GM18511 (cell line): ENCODE data around the gene MST1.

Experiments
- ATAC-seq: cut with Tn5 transposase; IDR thresholded peaks from one replicate; pipeline ENCODE4 v1.9.1; 2021; ENCODE audit warnings: mild to moderate bottlenecking, moderate library complexity; ENCODE audit not compliant: unreplicated experiment

The MST1 gene

GRCh38 chr3:49689046-49689907 is at the start of gene MST1, which contains the start of gene RNF123:
TSS of gene MST1 (minus strand) at chr3:49689474. CDS start at chr3:49688691, 783 bp downstream.
TSS of gene RNF123 (plus strand) at chr3:49689557. CDS start at chr3:49691166, 1,609 bp downstream.
- ATAC-seq = peak; percentile 62

DNA sequence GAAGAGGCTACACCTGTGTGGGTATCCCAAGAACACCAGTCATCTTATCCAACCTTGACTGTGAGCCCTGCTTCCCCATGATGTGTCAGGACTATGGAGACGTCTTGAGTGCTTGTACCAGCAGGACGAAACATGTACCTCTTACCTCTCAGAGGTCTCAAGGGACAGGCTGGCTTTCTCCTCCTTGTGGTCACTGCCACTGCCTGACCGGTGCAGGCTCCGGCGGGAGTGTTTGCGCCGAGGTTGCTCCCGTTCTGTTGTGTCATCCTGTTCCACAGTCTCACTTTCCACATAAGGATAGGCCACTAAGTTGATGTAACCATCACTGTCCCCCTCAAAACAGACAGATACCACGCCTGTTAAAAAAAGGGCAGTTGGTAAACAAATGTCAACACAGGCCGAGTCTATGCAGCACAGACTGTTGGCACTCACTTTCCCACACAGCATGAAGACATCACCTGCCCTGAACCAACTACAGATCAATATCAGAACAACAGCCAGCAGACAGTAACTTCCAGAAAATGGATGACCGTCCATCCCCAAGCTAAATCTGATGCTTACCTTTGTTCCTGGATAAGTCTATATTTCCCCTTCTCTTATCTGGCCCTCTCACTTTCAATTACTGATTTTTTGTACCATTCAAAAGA is 48.9 kb upstream of the MST1 start:
- no peak for ATAC-seq

GRCh38 chr3:49734752-49735151 is 45.5 kb upstream of the MST1 start:
- no peak for ATAC-seq

GRCh38 chr3:49733551-49733950 is 44.3 kb upstream of the MST1 start:
- ATAC-seq = no peak

GRCh38 chr3:49732597-49732996 is 43.3 kb upstream of the MST1 start:
- ATAC-seq = no peak

DNA sequence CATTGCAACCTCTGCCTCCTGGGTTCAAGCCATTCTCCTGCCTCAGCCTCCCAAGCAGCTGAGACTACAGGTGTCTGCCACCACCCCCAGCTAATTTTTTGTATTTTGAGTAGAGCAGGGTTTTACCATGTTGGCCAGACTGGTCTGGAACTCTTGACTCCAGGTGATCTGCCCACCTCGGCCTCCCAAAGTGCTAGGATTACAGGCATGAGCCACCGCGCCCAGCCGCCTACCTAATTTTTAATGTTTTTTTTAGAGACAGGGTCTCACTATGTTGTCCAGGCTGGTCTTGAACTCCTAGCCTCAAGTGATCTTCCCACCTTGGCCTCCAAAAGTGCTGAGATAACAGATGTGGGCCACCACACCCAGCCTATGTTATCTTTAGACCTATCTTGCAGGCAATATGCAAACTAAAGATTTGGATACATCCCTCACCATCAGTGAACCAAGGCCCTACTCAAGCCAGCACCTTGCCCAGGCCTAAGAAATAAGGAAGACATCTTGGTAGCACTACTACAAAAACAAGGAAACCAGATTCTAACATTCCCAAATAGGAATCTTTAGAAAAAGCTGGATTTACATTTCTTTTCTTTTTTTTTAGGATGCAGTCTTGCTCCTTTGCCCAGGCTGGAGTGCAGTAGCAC is 40.8 kb upstream of the MST1 start:
- no peak for ATAC-seq

DNA sequence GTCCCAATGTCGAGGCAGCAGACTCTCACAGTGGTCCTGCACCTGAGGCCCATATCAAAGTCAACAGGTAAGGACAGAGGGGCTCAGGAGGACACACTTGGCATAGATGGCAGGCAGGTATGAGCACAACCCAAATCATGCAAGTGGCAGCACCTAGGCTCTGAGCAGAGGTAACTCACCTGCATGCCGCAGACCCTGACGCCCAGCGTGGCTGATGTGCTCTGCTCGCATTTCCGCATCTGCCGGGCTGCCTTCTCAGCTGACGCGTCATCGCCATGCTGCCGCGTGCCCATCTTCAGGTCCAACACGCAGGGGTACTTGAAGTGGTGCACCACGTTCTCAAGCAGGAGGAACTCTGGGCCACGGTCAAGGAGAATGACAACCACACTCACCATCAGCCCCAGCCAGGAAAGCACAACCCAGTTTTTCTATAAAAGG is 38.7 kb upstream of the MST1 start:
- no peak for ATAC-seq

DNA sequence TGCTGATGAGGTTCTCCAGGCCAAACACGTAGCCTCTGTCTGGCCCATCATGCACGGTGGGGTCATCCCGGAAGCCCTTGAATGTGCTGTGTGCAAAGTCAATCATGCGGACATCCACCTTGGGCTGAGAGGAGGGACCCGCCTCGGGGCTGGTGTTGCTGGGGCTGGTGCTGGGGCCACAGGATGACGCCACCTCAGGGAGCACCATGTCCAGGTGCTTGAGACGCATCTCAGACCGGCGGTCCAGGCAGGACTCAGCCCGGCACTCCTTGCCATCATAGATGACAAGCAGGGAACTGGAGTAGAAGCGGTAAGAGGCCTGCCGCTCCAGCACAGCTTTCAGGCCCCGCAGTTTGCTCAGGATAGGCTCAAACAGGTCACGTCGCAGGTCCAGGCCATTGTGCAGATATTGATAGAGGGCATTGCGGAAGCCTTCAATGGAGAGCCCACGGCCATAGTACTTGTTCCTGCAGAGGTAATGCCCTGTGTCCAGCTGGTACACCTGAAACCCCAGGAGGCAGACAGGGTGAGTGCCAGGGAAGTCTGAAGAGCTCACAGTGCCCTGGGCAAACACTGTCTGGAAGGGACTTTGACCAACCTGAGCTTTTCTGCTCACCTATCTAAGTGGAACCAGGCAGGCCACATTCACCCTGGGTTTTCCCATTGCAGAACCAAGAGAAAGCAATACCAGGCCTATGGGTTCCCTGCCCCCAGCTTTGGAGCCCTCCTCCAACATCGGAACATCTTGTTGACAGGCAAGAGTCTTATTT is 38.1 kb upstream of the MST1 start:
- no peak for ATAC-seq

- ATAC-seq = no peak
Observed at GRCh38 chr3:49725906-49726681, 36.8 kb upstream of the MST1 start.

DNA sequence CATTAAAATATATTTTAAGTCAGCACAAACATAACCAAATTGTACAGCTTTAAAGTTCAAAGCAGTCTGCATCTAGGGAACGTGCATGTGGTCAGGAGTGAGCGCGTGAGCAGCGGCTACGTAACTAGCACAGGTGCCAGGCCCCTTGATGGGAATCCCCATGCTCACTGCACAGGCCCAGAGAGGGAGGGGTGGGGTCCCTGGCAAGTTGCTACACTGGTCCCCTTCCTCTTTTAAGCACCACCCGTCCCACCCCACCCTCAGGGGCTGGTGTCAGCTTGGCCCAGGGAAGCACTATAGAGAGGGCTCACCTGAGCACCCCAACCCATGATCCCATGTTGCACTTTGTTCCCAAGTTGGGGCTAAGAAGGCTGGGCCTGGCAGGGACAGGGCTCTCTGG is 35.3 kb upstream of the MST1 start:
- ATAC-seq = no peak

DNA sequence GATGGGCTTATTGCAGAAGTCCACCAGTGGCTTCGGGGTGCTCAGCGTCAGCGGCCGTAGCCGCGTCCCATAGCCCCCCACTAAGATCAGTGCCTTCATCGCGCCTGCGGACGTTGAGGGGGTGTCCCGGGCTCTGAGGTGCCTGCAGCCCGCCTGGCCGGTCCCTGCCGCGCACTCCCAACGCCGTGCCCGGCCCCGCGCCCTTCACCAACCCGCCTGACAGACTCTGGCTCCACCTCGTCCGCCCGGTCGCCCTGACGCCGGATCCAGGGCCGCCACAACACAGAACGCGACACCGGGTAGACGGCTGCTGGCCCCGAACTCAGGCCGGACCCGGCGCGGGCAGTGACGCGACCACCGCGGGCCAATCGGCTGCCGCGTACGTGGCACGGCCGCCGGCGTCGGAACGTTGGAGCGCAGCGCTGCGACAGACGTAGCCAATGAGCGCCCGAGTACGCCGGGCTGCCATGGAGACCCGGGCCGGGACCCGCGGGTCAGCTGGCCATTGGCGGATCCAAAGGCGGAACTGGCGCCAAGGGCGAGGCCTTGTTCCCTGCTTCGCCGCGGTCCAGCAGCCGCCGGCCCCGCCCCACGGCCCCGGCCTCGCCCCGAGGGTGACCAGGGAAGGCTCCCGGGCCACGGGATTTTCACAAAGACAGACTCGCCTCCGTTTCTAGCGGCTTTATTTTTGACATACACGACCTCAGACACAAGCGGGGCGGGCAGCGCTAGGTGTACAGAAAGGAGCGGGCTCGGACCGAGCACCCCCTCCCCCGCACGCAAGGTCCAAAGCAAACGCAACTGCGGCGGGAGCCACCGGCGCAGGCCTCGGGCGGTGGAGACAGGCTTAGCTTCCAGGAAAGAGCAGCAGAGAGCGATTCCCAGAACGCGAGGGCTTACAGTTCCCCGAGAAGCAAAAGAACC is 34.6 kb upstream of the MST1 start, which contains the start of gene GMPPB:
TSS of gene GMPPB (minus strand) at position 324 of the 924 bp plus-strand sequence. CDS start at position 99, 225 bp downstream.
- peak; percentile 79 for ATAC-seq

GRCh38 chr3:49723296-49723627 is 34.0 kb upstream of the MST1 start:
- ATAC-seq = no peak

GRCh38 chr3:49722896-49723295 is 33.6 kb upstream of the MST1 start:
- no peak for ATAC-seq

DNA sequence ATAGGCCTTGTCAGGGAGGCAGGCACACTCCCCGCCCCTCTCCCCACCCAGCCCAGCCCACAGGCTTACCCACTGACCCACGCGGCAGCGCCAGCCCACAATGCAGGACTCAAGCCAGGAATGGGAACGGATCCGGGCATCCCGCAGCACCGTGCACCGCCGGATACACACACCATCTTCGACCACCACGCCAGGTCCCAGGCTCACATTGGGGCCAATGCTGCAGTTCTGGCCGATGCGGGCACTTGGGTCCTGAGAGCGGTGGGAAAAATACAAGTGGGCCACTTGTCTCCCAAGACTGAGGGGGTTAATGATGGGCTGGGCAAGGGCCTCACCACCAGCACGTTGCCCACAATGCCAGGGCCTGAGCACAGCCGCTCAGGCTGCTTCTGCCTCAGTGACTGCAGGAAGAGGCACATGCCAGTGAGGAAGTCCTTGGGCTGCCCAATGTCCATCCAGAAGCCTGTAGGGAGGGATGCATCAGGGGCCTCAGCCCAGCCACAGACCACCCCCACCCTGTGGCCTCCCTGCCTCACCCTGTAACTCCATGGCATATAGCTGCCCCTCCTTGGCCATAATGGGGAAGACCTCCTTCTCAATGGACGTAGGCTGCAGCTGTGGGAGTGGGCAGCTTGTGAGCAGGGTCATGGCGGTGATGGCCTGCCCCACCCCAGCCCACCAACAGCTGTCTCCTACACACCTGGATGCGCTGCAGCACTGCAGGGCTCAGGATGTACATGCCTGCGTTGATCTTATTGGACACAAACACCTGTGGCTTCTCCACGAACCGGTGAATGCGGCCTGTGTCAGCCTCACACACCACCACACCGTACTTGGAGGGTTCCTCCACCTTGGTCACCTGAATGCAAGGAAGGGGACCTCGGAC is 32.9 kb upstream of the MST1 start:
- ATAC-seq = no peak

DNA sequence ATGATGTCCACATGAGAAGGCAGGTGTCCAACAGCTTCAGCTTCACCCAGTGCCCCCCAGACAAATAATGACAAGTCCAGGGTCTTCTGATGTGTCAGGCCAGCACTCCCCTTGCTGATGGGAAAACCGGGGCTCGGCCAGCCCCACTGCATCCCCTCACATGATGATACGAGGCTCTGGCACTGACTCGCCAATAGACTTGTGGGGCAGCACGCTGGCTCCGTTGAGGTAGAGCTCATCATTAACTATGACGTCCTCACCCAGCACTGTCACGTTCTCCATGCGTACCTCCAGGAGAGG is 32.3 kb upstream of the MST1 start:
- no peak for ATAC-seq

- ATAC-seq = no peak
Observed at GRCh38 chr3:49720855-49721595, 31.8 kb upstream of the MST1 start.

GRCh38 chr3:49719214-49719884 is 30.1 kb upstream of the MST1 start, which contains the start of gene AMIGO3:
TSS of gene AMIGO3 (minus strand) at chr3:49719684. CDS start at chr3:49719465, 219 bp downstream.
- peak; percentile 64 for ATAC-seq
